ENCODE data around the gene PLCXD1.
"Not testable (repeated sequence)": the region's sequence is repeated elsewhere in the genome, so short reads cannot be mapped to it uniquely, and the experiment has no call there.

The PLCXD1 gene

GRCh38 chrX:318739-319578 is 37.8 kb downstream of the PLCXD1 start, which contains the start of gene GTPBP6:
Gene GTPBP6 (minus strand): TSS chrX:318796. CDS start chrX:318787, 9 bp downstream.
- peak; percentile 100 for DNase-seq

DNA sequence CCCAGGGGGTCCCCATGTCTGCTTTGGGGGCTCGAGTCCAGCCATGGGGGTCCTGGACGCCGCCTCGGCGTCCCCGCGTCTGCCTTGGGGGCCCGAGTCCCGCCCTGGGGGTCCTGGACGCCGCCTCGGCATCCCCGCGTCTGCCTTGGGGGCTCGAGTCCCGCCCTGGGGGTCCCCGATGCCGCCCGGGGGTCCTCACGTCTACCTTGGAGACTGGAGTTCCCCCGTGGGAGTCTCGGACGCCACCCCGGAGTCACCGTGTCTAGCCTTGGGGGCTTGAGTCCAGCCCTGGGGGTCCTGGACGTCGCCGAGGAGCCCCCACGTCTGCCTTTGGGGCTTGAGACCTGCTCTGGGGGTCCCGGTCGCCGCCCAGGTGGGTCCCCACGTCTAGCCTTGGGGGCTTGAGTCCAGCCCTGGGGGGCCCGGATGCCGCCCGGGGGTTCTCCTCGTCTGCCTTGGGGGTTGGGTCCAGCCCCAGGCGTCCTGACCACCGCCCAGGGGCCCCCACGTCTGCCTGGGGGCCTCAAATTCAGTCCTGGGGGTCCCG is 38.5 kb downstream of the PLCXD1 start:
- DNase-seq: no peak

GRCh38 chrX:320126-320783 is 39.1 kb downstream of the PLCXD1 start:
- DNase-seq: no peak

GRCh38 chrX:323721-324628 is 42.8 kb downstream of the PLCXD1 start:
- DNase-seq: peak in 1 of 2 donors; percentile 60

- not testable (repeated sequence) for DNase-seq
Measured at GRCh38 chrX:324664-325063, 43.5 kb downstream of the PLCXD1 start.

- no peak for DNase-seq
Measured at GRCh38 chrX:327660-328126, 46.5 kb downstream of the PLCXD1 start.

DNA sequence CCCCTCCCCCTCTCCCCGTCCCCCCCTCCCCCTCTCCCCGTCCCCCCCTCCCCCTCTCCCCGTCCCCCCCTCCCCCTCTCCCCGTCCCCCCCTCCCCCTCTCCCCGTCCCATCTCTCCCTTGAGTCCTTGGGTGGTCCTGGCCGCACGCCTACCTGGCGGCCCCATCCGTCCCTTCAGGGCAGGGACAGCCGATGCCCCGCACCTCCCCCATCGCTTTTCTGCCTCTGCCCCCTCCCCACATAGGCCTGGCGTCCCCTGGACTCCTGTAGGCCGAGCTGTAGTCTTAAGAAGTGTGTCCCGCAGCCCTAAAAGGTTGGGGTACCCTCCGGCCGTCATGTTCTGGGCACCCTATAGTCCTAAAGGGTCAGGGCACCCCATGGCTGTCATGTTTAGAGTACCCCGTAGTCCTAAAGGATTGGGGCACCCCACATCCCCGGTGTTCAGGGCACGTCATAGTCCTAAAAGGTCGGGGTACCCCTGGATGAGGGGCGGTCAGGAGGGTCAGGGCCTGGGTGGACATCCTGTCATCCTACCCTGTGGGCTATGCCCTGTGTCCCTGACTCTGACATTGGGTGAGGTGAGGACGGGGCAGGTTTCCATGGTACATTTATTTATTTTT is 48.2 kb downstream of the PLCXD1 start:
- no peak for DNase-seq

GRCh38 chrX:330141-330725 is 49.1 kb downstream of the PLCXD1 start:
- DNase-seq: not testable (repeated sequence)

DNA sequence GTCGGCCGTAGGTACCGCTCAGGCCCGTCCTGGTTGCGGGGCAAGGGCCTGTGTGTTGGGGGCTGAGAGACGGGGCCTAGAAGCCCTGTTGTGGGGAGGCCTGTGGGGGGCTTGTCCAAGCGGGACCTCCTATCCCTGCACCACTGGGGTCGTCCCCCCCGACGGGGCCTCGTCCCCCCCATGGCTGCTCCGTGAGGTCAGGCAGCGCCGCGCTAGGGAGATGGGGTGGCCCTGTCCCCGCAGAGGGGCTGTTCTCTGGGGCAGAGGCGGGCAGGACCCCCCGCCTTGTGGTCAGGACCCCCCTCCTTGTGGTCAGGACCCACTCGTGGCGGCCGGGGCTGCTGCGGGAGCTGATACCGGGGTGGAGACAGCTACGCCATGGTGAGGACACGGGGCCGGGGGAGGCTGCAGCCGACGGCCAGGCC is 49.6 kb downstream of the PLCXD1 start:
- DNase-seq: no peak

- DNase-seq: no peak
Measured at GRCh38 chrX:331151-331824, 50.1 kb downstream of the PLCXD1 start.

DNA sequence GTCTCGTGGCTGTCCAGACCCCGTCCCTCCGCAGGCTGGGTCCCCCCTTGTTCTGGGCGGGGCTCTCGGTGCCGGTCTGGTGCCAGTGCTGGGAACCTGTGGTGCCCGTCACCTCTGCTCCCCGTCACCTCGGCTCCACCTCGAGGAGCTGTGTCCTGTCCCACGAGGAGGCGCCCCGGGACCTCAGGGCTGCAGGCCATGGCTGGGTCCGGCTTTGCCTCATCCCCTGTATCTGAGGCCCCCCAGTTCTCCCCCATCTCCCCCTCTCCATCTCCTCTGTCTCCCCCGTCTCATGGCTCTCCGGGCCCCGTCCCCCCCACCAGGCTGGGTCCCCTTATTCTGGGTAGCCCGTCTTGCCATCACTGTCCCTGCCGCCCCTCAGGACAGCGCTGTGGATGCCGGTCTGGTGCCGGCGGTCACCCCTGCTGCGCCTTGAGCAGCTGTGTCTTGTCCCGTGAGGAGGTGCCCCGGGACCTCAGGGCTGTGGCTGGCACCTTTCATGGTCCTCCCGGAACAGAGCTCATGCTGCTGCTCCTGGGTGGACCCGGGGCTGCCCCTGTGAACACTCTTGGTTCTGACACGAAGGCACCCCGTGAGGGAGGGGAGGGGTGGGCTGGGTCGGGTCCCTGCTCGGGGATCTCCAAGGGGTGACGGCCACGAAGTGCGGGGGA is 50.8 kb downstream of the PLCXD1 start:
- no peak for DNase-seq

- no peak for DNase-seq
Measured at GRCh38 chrX:332496-332860, 51.3 kb downstream of the PLCXD1 start.

DNA sequence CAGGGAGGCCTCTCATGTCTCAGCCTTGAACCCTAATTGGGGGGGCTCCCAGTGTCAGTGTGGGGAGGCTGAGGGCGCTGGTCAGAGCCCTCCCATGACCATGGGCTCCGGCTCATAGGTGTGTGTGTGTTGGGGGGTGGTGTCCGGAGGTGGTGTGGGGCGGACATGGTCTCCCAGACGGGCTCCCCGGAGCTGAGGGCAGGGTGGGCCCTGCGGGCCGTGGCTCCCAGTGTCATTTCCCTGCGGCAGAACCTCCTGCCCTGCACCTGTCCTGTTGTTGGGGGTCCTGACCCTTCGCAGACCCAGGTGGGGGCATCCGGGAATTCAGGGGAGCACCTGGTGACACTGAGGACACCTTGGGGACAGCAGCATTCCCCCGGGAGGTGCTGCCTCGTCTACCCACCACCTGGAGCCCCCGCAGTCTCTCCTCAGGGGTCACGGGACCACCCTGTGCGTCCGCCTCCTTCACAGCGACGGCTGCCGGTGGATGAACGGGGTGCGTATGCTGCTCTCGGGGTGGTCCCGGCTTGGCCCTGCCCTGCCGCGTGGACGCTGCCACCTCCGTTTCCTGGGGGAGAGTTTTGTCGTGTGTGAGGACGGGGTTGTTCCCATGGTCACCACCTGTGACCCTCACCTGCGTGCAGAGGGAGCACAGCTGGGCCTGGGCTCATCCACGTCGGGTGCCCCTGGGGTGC is 51.9 kb downstream of the PLCXD1 start:
- DNase-seq: no peak

- DNase-seq: no peak
Measured at GRCh38 chrX:333611-334311, 52.6 kb downstream of the PLCXD1 start.

GRCh38 chrX:334331-334891 is 53.2 kb downstream of the PLCXD1 start:
- DNase-seq: no peak

GRCh38 chrX:334971-335757 is 54.0 kb downstream of the PLCXD1 start:
- DNase-seq: no peak

- no peak for DNase-seq
Measured at GRCh38 chrX:335758-336155, 54.6 kb downstream of the PLCXD1 start.

GRCh38 chrX:336227-336626 is 55.0 kb downstream of the PLCXD1 start:
- DNase-seq: no peak
